Tibial artery (tissue), 4 donors: Measurements from ENCODE around the gene CRLF1.

Experiments
- DNase-seq, 2 donors: peaks; one replicate each; pipeline ENCODE4 v3.0.0-alpha.2; 2019
- H3K27ac ChIP-seq, 2 donors: fragments of 200-600 bp; sonication (generic) in 1 of 2; 1 replicate in 1 of 2; 2 replicates in 1 of 2; pipeline ENCODE4 v1.5.1; 2018 to 2019; ENCODE audit warnings: mild to moderate bottlenecking in 1 of 2
- H3K27me3 ChIP-seq, 2 donors: fragments of 200-600 bp; sonication (generic) in 1 of 2; one replicate each; pipeline versions ENCODE4 v1.5.1 to v1.6.0; 2016 to 2019
- H3K36me3 ChIP-seq, 3 donors: fragments of 200-600 bp; sonication (generic) in 2 of 3; one replicate each; pipeline ENCODE4 v1.5.1; 2016 to 2019; ENCODE audit warnings: mild to moderate bottlenecking in 2 of 3
- H3K4me1 ChIP-seq, 4 donors: fragments of 200-600 bp; sonication (generic) in 2 of 4; 1 replicate in 3 of 4; 2 replicates in 1 of 4; pipeline ENCODE4 v1.5.1; 2016 to 2019
- H3K4me3 ChIP-seq, 2 donors: fragments of 200-600 bp; sonication (generic) in 1 of 2; 1 replicate in 1 of 2; 2 replicates in 1 of 2; pipeline ENCODE4 v1.5.1; 2018 to 2019; ENCODE audit warnings: mild to moderate bottlenecking in 2 of 2
- H3K9me3 ChIP-seq, 3 donors: fragments of 200-600 bp; sonication (generic) in 1 of 3; one replicate each; pipeline ENCODE4 v1.5.1; 2016 to 2019
- CTCF ChIP-seq, 2 experiments: fragments of 200-600 bp in 1 of 2; fragments of 450-650 bp in 1 of 2; IDR thresholded peaks; one replicate each; pipeline ENCODE4 v1.5.1; 2017 to 2019; ENCODE audit warnings: antibody characterized with exemption in 2 of 2, mild to moderate bottlenecking in 1 of 2, moderate library complexity in 1 of 2
- intact Hi-C: fragments of 100-400 bp; cut with DNase I; formaldehyde crosslinking; loops from one replicate; pipeline ENCODE4 v1.15.0; 2023; ENCODE audit warnings: low total_unique reads

Gene CRLF1

GRCh38 chr19:18612772-18613588 lies 6.4 kb upstream of the CRLF1 start, which contains the start of gene TMEM59L:
Gene TMEM59L (plus strand): TSS chr19:18612870. CDS start chr19:18612959, 89 bp downstream.
- no peak within 1 kb of the TSS for H3K27ac ChIP-seq

GRCh38 chr19:18612051-18612771 lies 5.6 kb upstream of the CRLF1 start:
- Histone ChIP-seq H3K36me3 (no peaks in the 10 kb centered on the region), H3K9me3 (no peaks in the 10 kb centered on the region), H3K27ac (no peak overlapping the region), H3K27me3 (peaks cover 10 to 98% of the 10 kb centered on the region in 2 donors), H3K4me1 (peaks cover 0 to 41% (median 31%) of the 10 kb centered on the region in 4 donors), H3K4me3 (peak overlapping the region; percentile 38 to 54)
- no peak for DNase-seq
- intact Hi-C loops: no loop called here
- no peak for TF ChIP-seq CTCF (IDR thresholded peaks at IDR 0.05)

More at GRCh38 chr19:18612772-18613588, 6.4 kb upstream of the CRLF1 start, which contains the start of gene TMEM59L:
- no peaks in the 10 kb centered on the region for H3K36me3 ChIP-seq
- DNase-seq: no peak
- no peaks in the 10 kb centered on the region for H3K9me3 ChIP-seq
- no peak for TF ChIP-seq CTCF (IDR thresholded peaks at IDR 0.05)
- H3K4me3 ChIP-seq: peak within 1 kb of the TSS; percentile 38 to 54
- peaks cover 0 to 33% (median 24%) of the 10 kb centered on the region in 4 donors for H3K4me1 ChIP-seq
- intact Hi-C loops: no loop called here
- peaks cover 10 to 98% of the 10 kb centered on the region in 2 donors for H3K27me3 ChIP-seq

- peak overlapping the region in 1 of 2 donors; percentile 54 for H3K4me3 ChIP-seq
- peaks cover 10 to 95% of the 10 kb centered on the region in 2 donors for H3K27me3 ChIP-seq
Measured at GRCh38 chr19:18611327-18612050, 4.9 kb upstream of the CRLF1 start.

GRCh38 chr19:18610556-18611326 lies 4.1 kb upstream of the CRLF1 start:
- DNase-seq: no peak
- intact Hi-C loops: no loop called here
- TF ChIP-seq CTCF (IDR thresholded peaks at IDR 0.05): no peak
- Histone ChIP-seq H3K27me3 (peaks cover 10 to 96% of the 10 kb centered on the region in 2 donors), H3K4me3 (no peak overlapping the region), H3K9me3 (no peaks in the 10 kb centered on the region), H3K4me1 (peaks cover 0 to 52% (median 42%) of the 10 kb centered on the region in 4 donors), H3K27ac (no peak overlapping the region), H3K36me3 (no peaks in the 10 kb centered on the region)

More at GRCh38 chr19:18611327-18612050, 4.9 kb upstream of the CRLF1 start:
- intact Hi-C loops: no loop called here
- Histone ChIP-seq H3K4me1 (peaks cover 0 to 45% (median 36%) of the 10 kb centered on the region in 4 donors), H3K36me3 (no peaks in the 10 kb centered on the region), H3K9me3 (no peaks in the 10 kb centered on the region), H3K27ac (no peak overlapping the region)
- DNase-seq: no peak
- TF ChIP-seq CTCF (IDR thresholded peaks at IDR 0.05): no peak

- Histone ChIP-seq H3K4me1 (peaks cover 0 to 57% (median 45%) of the 10 kb centered on the region in 4 donors), H3K36me3 (no peaks in the 10 kb centered on the region), H3K9me3 (no peaks in the 10 kb centered on the region), H3K27ac (no peak overlapping the region), H3K4me3 (no peak overlapping the region), H3K27me3 (peaks cover 10 to 96% of the 10 kb centered on the region in 2 donors)
- intact Hi-C loops: no loop called here
- no peak for TF ChIP-seq CTCF (IDR thresholded peaks at IDR 0.05)
- no peak for DNase-seq
Measured at GRCh38 chr19:18610245-18610555, 3.6 kb upstream of the CRLF1 start.
